Activated CD8-positive, alpha-beta memory T cell treated with anti-CD3 and anti-CD28 coated beads for 4 hours (primary cell): ENCODE data around the gene PPFIA2.
"Not testable (repeated sequence)": the region's sequence is repeated elsewhere in the genome, so short reads cannot be mapped to it uniquely, and the experiment has no call there.

Experiments used
- DNase-seq, 2 donors: peaks; one replicate each; pipeline ENCODE4 v3.0.0-alpha.2; 2020; ENCODE audit warnings: low read depth in 2 of 2

PPFIA2 gene

DNA sequence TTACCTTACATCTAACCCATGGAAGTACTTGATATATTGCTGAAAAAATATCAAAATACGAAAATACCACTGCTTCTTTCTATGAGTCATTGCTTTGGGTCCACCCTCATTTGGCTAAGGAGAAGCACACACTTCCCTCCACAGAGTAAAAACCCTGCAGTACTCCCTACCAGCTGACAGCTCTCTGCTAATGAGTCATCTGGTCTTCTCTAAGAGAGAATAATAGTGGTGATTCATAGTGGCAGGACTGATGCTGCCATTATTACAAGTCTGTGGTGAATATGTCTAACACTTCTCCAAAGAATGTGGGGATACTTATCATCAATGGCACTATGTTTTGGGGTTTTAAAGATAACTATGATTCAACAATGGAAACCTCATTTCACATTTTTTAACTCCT, 90.7 kb downstream of the PPFIA2 start:
- DNase-seq: no peak

DNA sequence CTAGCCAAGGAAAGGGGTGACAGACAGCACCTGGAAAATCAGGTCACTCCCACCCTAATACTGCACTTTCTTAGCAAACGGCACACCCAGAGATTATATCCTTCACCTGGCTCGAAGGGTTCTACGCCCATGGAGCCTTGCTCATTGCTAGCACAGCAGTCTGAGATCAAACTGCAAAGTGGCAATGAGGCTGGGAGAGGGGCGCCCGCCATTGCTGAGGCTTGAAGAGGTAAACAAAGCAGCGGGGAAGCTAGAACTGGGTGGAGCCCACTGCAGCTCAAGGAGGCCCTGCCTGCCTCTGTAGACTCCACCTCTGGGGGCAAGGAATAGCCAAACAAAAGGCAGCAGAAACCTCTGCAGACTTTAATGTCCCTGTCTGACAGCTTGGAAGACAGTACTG, 99.8 kb downstream of the PPFIA2 start:
- not testable (repeated sequence) for DNase-seq

- DNase-seq: no peak
Measured at GRCh38 chr12:81644503-81644902, 114.6 kb downstream of the PPFIA2 start.

- no peak for DNase-seq
Measured at GRCh38 chr12:81639196-81639595, 120.0 kb downstream of the PPFIA2 start.

- DNase-seq: no peak
Measured at GRCh38 chr12:81633127-81633526, 126.0 kb downstream of the PPFIA2 start.

DNA sequence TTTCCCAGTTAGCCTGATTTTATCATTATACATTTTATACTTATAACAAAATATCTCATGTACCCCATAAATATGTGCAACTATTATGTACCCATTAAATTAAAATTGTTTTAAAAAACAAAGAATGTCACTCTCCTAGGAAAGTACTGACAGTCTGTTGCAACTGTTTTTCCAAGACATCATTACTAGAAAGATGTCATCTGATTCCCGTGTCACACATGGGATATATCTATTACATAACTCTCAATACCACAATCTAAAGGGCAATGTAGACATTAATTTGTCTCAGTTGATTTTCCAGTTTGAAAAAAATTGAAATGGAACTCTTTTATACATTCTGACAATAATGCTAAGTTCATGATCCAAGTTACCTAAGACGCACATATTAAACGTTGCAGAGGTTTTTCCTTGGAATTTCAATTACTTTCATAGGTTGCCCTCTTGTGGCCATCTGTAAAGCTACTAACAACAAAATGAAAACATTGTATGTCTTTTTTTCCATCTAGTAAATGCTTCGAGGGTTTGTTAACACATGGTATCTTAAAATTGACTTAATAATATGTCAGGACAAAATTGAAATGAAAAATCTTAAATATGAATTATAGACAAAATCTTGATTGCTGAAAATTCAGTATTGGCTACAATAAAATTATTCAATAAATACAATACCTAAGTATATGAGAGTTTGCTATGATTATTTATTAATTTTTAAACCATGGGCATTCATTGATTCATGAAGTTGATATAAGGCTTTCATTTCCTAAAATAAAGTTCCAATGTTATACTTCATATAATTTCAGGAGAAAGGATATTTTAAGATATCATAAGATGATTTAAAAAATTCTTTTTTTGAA, 131.6 kb downstream of the PPFIA2 start:
- no peak for DNase-seq

- DNase-seq: no peak
Measured at GRCh38 chr12:81626406-81626805, 132.7 kb downstream of the PPFIA2 start.

GRCh38 chr12:81617915-81618314, 141.2 kb downstream of the PPFIA2 start:
- no peak for DNase-seq

GRCh38 chr12:81615026-81615588, 144.0 kb downstream of the PPFIA2 start:
- DNase-seq: no peak

DNA sequence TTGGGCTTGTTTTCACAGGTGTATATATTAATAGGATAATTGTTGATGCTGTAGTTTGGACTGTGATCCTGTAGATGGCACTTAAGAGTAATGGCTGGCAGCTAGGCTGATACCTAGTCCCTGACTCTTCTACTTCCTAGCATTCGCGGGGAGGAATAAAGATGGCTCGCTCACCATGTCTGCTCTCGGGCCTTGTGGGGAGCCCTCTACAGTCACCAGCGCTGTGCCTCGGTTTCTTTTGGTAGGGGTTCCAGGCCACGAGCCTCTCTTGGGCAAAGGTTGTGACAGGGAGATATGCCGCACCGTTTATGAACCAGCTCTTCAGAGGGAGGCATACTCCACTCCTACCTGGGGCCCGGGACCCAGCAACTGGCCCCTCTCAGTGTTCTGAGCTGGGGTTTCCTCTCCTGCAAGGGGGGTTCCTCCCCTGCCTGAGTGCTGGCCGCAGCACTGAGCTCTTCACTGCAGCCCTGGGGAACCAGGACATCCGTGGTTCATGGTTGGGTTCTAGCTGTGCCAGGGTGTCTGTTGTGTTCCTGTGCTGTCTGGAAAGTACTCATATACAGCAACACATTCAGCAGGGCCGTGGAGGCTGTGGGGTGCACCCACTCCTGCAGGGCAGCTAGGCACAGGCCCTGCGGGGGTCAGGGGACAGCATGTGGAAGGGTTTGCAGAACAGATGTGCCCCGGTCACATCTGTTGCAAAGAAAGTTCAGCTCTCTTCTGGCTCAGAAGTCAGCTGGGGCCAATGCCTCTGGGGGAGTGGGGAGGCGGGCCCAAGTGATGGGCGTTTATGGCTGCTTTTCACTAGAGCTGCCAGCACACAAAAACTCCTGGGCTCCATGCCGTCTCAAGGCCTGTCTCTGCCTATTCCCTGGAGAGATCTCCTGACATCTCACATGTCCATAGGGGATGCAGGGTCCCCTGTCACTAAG, 147.9 kb downstream of the PPFIA2 start:
- no peak for DNase-seq

DNA sequence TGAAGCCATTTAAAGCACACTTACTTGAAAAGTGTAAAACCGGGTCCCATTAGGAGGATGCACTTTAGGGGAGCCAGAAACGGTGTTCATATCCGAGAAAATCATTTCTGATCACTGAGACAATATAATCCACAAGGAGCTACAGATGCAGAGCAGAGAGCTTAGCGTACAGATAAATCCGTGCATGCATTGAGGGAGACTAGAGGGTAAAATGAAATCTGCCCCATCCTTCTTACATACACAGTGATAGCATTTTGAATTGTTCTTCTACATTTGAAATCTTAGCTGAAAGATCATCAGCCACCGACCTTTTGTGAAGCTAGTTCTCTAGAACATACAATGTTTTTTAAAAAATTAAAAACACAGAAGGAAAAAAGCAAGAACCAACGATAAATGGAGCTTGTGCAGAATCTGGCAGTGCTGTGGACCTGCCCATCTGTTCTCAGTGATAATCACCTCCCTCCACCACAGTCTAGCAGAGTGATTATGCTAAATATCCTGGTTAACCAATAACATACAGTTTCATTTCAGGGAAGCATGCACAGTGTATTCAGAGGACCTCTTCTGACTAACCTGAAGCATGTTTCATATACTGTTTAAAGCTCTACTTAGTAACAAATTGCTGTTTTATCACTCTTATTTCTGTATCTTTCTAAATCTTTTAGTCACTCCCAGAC, 161.1 kb downstream of the PPFIA2 start:
- DNase-seq: no peak

- DNase-seq: no peak
Measured at GRCh38 chr12:81596558-81596957, 162.6 kb downstream of the PPFIA2 start.

GRCh38 chr12:81591256-81591655, 167.9 kb downstream of the PPFIA2 start:
- DNase-seq: no peak

DNA sequence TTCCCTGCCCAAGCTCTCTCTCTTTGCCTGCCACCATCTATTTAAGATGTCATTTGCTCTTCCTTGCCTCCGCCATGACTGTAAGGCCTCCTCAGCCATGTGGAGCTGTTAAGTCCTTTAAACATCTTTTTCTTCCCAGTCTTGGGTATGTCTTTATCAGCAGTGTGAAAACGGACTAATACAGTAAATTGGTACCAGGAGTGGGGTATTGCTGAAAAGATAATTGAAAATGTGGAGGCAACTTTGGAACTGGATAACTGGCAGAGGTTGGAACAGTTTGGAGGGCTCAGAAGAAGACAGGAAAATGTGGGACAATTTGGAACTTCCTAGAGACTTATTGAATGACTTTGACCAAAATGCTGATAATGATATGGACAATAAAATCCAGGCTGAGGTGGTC, 168.4 kb downstream of the PPFIA2 start:
- not testable (repeated sequence) for DNase-seq

DNA sequence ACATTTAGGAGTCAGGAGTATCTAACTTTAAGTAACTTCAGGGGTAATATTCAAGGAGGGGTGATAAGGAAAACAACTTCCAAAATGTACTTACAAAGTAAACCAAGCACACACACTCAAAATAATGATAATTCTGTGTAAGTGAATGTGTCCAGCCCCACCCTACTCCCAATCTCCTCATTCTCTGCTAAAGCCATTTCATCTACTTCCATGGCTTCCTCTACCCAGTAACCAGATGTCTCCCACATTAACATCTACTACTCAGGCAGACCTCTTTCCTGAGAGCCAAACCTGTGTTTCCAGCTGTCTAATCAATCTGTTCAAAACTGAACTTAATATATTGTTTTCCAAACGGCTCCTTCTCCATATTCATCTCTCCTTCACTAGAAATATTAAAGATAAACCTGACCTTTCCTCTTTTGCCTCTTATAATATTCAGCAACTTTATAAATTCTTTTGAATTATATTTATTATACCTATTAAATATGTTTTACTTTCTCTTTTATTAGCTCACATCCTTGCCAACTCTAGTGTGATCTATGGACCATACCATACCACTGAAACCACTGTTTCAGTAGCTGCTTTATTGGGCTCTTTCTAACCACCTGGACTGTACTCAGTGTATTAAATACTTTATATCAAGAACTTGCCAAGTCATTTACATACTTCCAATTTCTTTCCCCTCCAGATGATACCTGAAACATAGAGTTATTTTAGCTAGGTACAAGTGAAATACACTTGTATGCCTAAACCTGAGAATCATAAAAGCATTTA, 170.7 kb downstream of the PPFIA2 start:
- no peak for DNase-seq

GRCh38 chr12:81585787-81586186, 173.4 kb downstream of the PPFIA2 start:
- DNase-seq: no peak

- no peak for DNase-seq
Measured at GRCh38 chr12:81573228-81573627, 185.9 kb downstream of the PPFIA2 start.

DNA sequence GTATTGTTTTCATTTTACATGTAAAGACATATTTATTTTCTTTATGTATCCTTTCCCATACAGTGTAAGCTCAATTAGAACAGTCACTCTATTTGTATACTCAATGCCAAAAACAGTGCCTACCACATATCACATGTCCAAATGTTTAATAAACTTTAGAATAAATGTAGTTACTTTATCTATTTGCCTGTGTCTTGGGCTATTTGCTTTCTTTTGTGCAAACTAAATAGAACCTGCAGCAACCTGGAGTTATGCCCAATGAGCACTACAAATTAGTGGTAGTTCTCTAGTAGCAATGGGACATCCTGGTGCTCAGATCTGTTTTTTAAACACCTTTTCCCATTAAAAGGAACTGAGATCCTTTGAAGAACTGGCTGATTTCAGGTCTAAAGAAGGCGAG, 186.7 kb downstream of the PPFIA2 start:
- DNase-seq: no peak

DNA sequence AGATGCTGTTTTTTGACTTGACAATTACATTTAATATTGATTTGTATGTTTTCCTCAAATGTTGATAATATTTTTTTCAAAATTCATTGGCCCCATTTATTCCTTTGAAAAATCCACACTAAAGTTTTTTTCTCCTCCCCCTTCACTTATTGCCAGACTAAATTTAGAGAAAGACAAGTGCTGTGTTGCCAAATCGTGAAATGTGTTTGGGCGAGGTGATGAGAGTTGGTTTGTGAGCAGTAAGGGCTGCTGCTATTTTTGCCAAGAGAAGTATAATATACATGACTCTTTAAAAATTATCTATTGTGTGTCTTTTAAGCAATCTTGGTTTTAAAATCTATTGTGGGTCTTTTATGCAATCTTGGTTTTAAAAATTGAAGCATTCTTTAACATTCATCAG, 188.9 kb downstream of the PPFIA2 start:
- DNase-seq: no peak

DNA sequence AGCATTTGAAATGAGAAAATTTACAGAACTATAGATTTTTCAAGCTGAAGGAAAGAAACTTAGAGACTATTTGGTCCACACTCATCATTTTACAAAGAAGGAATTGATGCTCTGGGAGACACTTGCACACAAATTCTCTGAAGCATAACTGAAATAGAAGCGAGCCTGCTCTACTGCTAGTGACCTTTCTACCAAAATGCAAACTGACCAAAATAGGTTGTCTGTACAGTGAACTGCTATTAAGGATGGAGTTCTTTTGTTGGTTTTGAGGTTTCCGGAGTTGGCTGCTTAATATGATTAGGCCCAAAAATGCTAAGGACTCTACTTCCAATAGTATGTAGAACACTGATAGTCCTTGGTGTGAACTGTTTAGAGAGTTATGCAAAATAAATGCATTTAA, 194.9 kb downstream of the PPFIA2 start:
- DNase-seq: no peak

DNA sequence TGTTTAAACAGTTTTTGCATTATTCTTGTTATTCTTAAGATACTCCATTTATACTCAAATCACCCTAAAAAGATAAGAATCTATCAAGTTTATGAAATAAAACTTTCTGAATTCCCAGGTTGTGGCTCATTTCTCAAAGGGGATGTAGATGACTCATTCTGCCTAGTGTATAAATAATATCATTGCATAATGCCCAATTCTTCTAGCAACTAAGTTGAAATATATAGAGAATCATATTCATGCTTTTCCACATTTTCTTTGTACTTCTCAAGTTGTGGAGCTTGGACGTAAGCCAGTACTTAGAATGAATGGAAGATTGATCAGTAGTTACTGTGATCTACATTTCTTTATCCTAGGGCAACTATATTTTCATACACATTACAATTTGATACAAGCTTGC, 201.1 kb downstream of the PPFIA2 start:
- DNase-seq: no peak
